T-helper 1 cell treated with Interleukin-12 subunit alpha and Interleukin-12 subunit beta and Interleukin-4 antibody, amounts not matched to agents 30 μg/mL and 1 μg/mL, for 36 hours (primary cell): Measurements from ENCODE around the gene ERCC6.

Experiments
- H3K27ac Mint-ChIP-seq: one replicate; pipeline ENCODE4 v1.8.0; 2021; ENCODE audit warnings: mild to moderate bottlenecking, mixed read lengths
- H3K27me3 Mint-ChIP-seq: one replicate; pipeline ENCODE4 v1.8.0; 2021; ENCODE audit warnings: low read depth, mixed read lengths
- H3K36me3 Mint-ChIP-seq: one replicate; pipeline ENCODE4 v1.8.0; 2021; ENCODE audit warnings: low read depth, mixed read lengths
- H3K4me1 Mint-ChIP-seq: one replicate; pipeline ENCODE4 v1.8.0; 2021; ENCODE audit warnings: low read depth, mixed read lengths
- H3K4me3 Mint-ChIP-seq: one replicate; pipeline ENCODE4 v1.8.0; 2021; ENCODE audit warnings: mild to moderate bottlenecking, moderate library complexity, mixed read lengths
- H3K9me3 Mint-ChIP-seq: one replicate; pipeline ENCODE4 v1.8.0; 2021; ENCODE audit warnings: mixed read lengths

The ERCC6 gene

DNA sequence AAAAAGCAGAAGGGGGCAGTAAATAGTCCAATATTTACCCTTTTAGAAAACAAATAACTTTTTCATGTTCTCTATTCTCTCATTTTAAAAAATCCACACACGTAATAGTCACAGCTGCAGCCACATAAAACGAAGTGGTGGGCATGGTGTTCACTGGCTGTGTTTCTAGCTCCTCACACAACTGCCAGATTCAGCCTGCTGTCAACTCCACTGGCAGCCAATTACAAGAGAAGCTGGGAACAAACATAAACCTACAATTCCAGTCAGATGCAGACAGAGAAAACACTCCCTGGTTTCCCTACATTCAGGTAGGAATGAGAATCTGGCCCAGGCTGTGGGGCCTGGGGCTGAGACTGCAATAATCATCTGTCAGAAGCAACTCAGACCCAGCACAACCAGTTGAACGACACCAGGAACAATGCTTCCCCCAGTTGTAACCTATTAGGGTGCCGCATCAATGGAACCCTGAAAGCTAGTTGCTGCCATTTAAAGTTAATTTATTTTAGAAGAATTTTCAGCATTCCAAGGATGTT lies 29.1 kb downstream of the ERCC6 start:
- Mint-ChIP-seq H3K36me3 (peaks cover 5% of the 10 kb centered on the region), H3K4me1 (peaks cover 22% of the 10 kb centered on the region), H3K9me3 (no peaks in the 10 kb centered on the region), H3K27me3 (peaks cover 34% of the 10 kb centered on the region), H3K27ac (no peak overlapping the region), H3K4me3 (no peak overlapping the region)

- H3K4me3 Mint-ChIP-seq = peak overlapping the region; percentile 40
- peaks cover 34% of the 10 kb centered on the region for H3K27me3 Mint-ChIP-seq
- H3K27ac Mint-ChIP-seq = peak overlapping the region; percentile 16
- H3K4me1 Mint-ChIP-seq = peaks cover 22% of the 10 kb centered on the region
- H3K9me3 Mint-ChIP-seq = no peaks in the 10 kb centered on the region
- H3K36me3 Mint-ChIP-seq = peaks cover 3% of the 10 kb centered on the region
These were observed 30.3 kb downstream of the ERCC6 start for GRCh38 chr10:49508654-49509053.

- Mint-ChIP-seq H3K27ac (peak overlapping the region; percentile 16), H3K4me3 (peak overlapping the region; percentile 40), H3K27me3 (peaks cover 34% of the 10 kb centered on the region), H3K4me1 (peaks cover 22% of the 10 kb centered on the region), H3K9me3 (no peaks in the 10 kb centered on the region), H3K36me3 (peaks cover 4% of the 10 kb centered on the region)
These were observed 30.7 kb downstream of the ERCC6 start for GRCh38 chr10:49508249-49508648.

GRCh38 chr10:49505589-49505988 lies 33.3 kb downstream of the ERCC6 start:
- Mint-ChIP-seq H3K36me3 (peaks cover 9% of the 10 kb centered on the region), H3K9me3 (no peaks in the 10 kb centered on the region), H3K27ac (no peak overlapping the region), H3K4me1 (peaks cover 22% of the 10 kb centered on the region), H3K4me3 (no peak overlapping the region), H3K27me3 (peaks cover 30% of the 10 kb centered on the region)

- no peak overlapping the region for H3K4me3 Mint-ChIP-seq
- H3K4me1 Mint-ChIP-seq = peaks cover 22% of the 10 kb centered on the region
- H3K36me3 Mint-ChIP-seq = peaks cover 8% of the 10 kb centered on the region
- no peak overlapping the region for H3K27ac Mint-ChIP-seq
- peaks cover 25% of the 10 kb centered on the region for H3K27me3 Mint-ChIP-seq
- no peaks in the 10 kb centered on the region for H3K9me3 Mint-ChIP-seq
These were observed 33.8 kb downstream of the ERCC6 start for GRCh38 chr10:49505076-49505475.

- Mint-ChIP-seq H3K27me3 (peaks cover 24% of the 10 kb centered on the region), H3K27ac (no peak overlapping the region), H3K9me3 (no peaks in the 10 kb centered on the region), H3K4me1 (peaks cover 22% of the 10 kb centered on the region), H3K36me3 (peaks cover 8% of the 10 kb centered on the region), H3K4me3 (no peak overlapping the region)
These were observed 34.4 kb downstream of the ERCC6 start for GRCh38 chr10:49504528-49504927.

GRCh38 chr10:49502358-49502757 lies 36.6 kb downstream of the ERCC6 start:
- peaks cover 8% of the 10 kb centered on the region for H3K36me3 Mint-ChIP-seq

GRCh38 chr10:49500412-49500811 lies 38.5 kb downstream of the ERCC6 start:
- H3K36me3 Mint-ChIP-seq = peaks cover 6% of the 10 kb centered on the region
- H3K4me1 Mint-ChIP-seq = peaks cover 4% of the 10 kb centered on the region
- H3K27ac Mint-ChIP-seq = no peak overlapping the region
- H3K9me3 Mint-ChIP-seq = no peaks in the 10 kb centered on the region
- H3K27me3 Mint-ChIP-seq = no peaks in the 10 kb centered on the region
- H3K4me3 Mint-ChIP-seq = no peak overlapping the region

More at GRCh38 chr10:49502358-49502757, 36.6 kb downstream of the ERCC6 start:
- Mint-ChIP-seq H3K27me3 (peaks cover 12% of the 10 kb centered on the region), H3K27ac (no peak overlapping the region), H3K4me1 (peaks cover 9% of the 10 kb centered on the region), H3K9me3 (no peaks in the 10 kb centered on the region), H3K4me3 (no peak overlapping the region)

- Mint-ChIP-seq H3K27me3 (no peaks in the 10 kb centered on the region), H3K4me1 (peaks cover 4% of the 10 kb centered on the region), H3K4me3 (no peak overlapping the region), H3K36me3 (peaks cover 6% of the 10 kb centered on the region), H3K27ac (no peak overlapping the region), H3K9me3 (no peaks in the 10 kb centered on the region)
These were observed 39.5 kb downstream of the ERCC6 start for GRCh38 chr10:49499305-49499851.

GRCh38 chr10:49498425-49498824 lies 40.5 kb downstream of the ERCC6 start:
- peaks cover 6% of the 10 kb centered on the region for H3K36me3 Mint-ChIP-seq

GRCh38 chr10:49497358-49497757 lies 41.6 kb downstream of the ERCC6 start:
- Mint-ChIP-seq H3K27ac (no peak overlapping the region), H3K27me3 (no peaks in the 10 kb centered on the region), H3K4me1 (peaks cover 4% of the 10 kb centered on the region), H3K9me3 (no peaks in the 10 kb centered on the region), H3K4me3 (no peak overlapping the region), H3K36me3 (peaks cover 2% of the 10 kb centered on the region)

More at GRCh38 chr10:49498425-49498824, 40.5 kb downstream of the ERCC6 start:
- Mint-ChIP-seq H3K27ac (no peak overlapping the region), H3K4me3 (no peak overlapping the region), H3K4me1 (peaks cover 4% of the 10 kb centered on the region), H3K9me3 (no peaks in the 10 kb centered on the region), H3K27me3 (no peaks in the 10 kb centered on the region)

- Mint-ChIP-seq H3K9me3 (no peaks in the 10 kb centered on the region), H3K27me3 (no peaks in the 10 kb centered on the region)
These were observed 50.7 kb downstream of the ERCC6 start for GRCh38 chr10:49488056-49488717.

DNA sequence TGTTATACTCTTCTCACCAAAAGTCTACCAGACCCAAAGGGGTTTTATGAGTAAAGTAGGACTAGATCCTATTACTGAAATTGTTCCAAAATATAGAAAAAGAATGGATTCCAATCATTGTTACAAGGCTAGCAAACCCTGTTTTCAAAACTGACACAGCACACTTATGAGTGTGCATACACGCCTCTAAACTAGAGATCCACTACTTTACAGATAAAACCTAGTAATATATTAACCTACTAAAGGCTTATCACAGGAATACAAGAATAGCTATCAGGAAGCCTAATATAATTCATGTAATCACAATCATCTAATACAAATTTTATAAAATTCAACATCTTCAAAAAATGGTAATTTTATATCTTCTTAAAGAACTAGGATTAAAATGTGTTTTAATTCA lies 52.2 kb downstream of the ERCC6 start:
- Mint-ChIP-seq H3K27me3 (no peaks in the 10 kb centered on the region), H3K9me3 (no peaks in the 10 kb centered on the region), H3K36me3 (no peaks in the 10 kb centered on the region), H3K27ac (no peak overlapping the region), H3K4me1 (peaks cover 2% of the 10 kb centered on the region), H3K4me3 (no peak overlapping the region)

More at GRCh38 chr10:49488056-49488717, 50.7 kb downstream of the ERCC6 start:
- Mint-ChIP-seq H3K36me3 (no peaks in the 10 kb centered on the region), H3K4me3 (no peak overlapping the region), H3K4me1 (peaks cover 2% of the 10 kb centered on the region), H3K27ac (no peak overlapping the region)

DNA sequence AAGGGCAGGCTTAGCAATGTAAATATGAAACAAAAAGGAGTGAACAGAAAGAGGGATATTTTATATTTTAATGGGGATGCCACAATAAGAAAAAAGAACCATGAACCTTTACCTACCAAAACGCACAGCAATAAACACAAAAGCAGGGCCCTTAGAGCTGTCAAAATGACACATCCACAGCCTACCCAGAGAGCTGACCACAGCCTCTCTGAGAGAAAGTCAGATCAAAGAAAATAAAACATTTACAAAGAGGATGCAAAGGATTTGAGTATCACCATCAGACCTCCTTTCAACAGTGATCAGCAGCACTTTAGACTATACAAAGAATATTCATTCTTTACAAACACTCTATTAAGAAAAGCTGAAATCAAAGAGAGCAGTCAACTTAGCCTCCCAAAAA lies 52.9 kb downstream of the ERCC6 start:
- H3K4me3 Mint-ChIP-seq = no peak overlapping the region
- no peaks in the 10 kb centered on the region for H3K9me3 Mint-ChIP-seq
- H3K36me3 Mint-ChIP-seq = no peaks in the 10 kb centered on the region
- H3K27ac Mint-ChIP-seq = no peak overlapping the region
- no peaks in the 10 kb centered on the region for H3K27me3 Mint-ChIP-seq
- H3K4me1 Mint-ChIP-seq = peaks cover 2% of the 10 kb centered on the region

DNA sequence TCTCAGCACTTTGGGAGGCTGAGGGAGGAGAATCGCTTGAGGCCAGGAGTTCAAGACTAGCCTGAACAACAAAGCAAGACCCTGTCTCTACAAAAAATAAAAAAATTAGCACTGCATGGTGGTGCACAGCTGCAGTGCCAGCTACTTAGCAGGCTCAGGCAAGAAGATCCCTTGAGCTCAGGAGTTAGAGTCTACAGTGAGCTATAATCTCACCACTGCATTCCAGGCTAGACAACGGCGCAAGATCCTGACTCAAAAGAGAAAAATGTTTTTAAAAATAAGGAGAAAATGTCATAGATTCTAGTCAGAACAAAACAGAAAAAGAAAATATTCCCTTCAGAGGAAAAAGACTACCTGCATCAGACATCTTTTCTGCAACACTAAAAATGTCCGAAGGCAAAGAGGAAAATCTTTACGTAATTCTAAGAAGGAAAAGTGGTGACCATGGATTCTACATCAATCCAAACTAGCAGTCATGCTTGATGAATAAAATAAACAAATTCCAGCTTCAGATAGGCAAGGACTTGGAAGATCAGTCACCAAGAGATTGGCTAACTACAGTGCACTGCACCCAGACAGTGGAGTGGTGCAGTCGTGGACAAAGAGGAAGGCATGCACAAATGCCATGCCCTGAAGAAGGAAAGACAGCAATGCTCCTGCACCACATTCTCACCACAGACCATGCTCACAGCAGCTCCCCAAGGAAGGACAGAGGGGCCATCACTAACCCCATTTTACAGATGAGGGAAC lies 54.3 kb downstream of the ERCC6 start:
- Mint-ChIP-seq H3K27ac (no peak overlapping the region), H3K36me3 (no peaks in the 10 kb centered on the region), H3K27me3 (no peaks in the 10 kb centered on the region)

More for the DNA sequence above, 54.3 kb downstream of the ERCC6 start:
- H3K4me3 Mint-ChIP-seq = no peak overlapping the region
- no peaks in the 10 kb centered on the region for H3K9me3 Mint-ChIP-seq
- peaks cover 2% of the 10 kb centered on the region for H3K4me1 Mint-ChIP-seq
